ENCODE data around the gene SERPINB1. TPM values are rescaled to one million over a fixed set of nuclear protein-coding genes. Genes with fewer than 3 reads are reported as not detected.
"Not testable (repeated sequence)": the region's sequence is repeated elsewhere in the genome, so short reads cannot be mapped to it uniquely, and the experiment has no call there.

Gene SERPINB1
- total RNA-seq, 4 donors from 2014 or later: 284 to 1,204 (median 702) TPM

DNA sequence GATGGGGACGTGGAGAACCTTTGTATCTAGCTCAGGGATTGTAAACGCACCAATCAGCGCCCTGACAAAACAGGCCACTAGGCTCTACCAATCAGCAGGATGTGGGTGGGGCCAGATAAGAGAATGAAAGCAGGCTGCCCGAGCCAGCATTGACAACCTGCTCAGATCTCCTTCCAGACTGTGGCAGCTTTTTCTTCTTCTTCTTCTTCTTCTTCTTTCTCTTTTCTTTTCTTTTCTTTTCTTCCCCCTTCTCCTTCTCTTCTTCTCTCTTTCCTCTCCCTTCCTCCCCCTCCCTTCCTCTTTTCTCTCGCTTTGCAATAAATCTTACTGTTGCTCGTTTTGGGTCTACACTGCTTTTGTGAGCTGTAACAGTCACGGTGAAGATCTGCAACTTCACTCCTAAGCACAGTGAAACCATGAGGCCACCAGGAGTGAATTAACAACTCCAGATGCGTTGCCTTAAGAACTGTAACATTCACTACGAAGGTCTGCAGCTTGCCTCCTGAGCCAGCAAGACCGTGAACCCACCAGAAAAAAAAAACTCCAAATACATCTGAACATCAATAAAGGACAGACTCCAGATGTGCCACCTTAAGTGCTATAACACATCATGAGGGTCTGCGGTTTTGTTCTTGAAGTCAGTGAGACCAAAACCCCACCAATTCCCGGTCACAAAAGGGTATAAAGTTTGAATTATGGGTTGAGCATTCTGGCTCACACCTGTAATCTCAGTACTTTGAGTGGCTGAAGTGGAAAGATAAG, 19.6 kb upstream of the SERPINB1 start:
- intact Hi-C loops (cut with DNase I): no loop called here

DNA sequence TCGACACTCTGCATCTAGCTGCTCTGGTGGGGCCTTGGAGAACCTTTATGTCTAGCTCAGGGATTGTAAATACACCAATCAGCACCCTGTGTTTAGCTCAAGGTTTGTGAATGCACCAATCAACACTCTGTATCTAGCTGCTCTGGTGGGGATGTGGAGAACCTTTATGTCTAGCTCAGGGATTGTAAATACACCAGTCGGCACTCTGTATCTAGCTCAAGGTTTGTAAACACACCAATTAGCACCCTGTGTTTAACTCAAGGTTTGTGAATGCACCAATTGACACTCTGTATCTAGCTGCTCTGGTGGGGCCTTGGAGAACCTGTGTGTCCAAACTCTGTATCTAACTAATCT, 19.0 kb upstream of the SERPINB1 start:
- WGBS, 2 donors: 92 to 100% methylated on average over 1 to 2 of the region's 2 CpGs
- H3K9me3 ChIP-seq: not testable (repeated sequence)

More for the DNA sequence above, 19.6 kb upstream of the SERPINB1 start:
- Histone ChIP-seq H3K27ac (no peak overlapping the region), H3K4me1 (peaks cover 7 to 32% (median 17%) of the 10 kb centered on the region in 3 donors), H3K4me3 (no peak overlapping the region), H3K9me3 (no peaks in the 10 kb centered on the region), H3K36me3 (no peaks in the 10 kb centered on the region), H3K27me3 (no peaks in the 10 kb centered on the region)
- TF ChIP-seq, protein P1, sequence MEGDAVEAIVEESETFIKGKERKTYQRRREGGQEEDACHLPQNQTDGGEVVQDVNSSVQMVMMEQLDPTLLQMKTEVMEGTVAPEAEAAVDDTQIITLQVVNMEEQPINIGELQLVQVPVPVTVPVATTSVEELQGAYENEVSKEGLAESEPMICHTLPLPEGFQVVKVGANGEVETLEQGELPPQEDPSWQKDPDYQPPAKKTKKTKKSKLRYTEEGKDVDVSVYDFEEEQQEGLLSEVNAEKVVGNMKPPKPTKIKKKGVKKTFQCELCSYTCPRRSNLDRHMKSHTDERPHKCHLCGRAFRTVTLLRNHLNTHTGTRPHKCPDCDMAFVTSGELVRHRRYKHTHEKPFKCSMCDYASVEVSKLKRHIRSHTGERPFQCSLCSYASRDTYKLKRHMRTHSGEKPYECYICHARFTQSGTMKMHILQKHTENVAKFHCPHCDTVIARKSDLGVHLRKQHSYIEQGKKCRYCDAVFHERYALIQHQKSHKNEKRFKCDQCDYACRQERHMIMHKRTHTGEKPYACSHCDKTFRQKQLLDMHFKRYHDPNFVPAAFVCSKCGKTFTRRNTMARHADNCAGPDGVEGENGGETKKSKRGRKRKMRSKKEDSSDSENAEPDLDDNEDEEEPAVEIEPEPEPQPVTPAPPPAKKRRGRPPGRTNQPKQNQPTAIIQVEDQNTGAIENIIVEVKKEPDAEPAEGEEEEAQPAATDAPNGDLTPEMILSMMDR (IDR thresholded peaks at IDR 0.05): no peak
- peak in 1 of 4 donors; percentile 14 for TF ChIP-seq POLR2A (IDR thresholded peaks at IDR 0.05)
- WGBS, 2 donors: 58 to 70% methylated on average over 9 to 10 of the region's 12 CpGs
- DNase-seq: no peak

GRCh38 chr6:2859798-2860705, 18.4 kb upstream of the SERPINB1 start:
- H3K27ac ChIP-seq: peak overlapping the region in 1 of 4 donors; percentile 85
- WGBS, 2 donors: 92 to 99% methylated on average over 6 to 16 of the region's 42 CpGs
- intact Hi-C loops (cut with DNase I): not testable (repeated sequence)

More for the DNA sequence above, 19.0 kb upstream of the SERPINB1 start:
- intact Hi-C loops (cut with DNase I); H3K4me3 ChIP-seq; H3K27ac ChIP-seq; DNase-seq; H3K36me3 ChIP-seq; H3K27me3 ChIP-seq: not testable (repeated sequence)
- H3K4me1 ChIP-seq: peaks cover 7 to 26% (median 14%) of the 10 kb centered on the region in 3 donors

DNA sequence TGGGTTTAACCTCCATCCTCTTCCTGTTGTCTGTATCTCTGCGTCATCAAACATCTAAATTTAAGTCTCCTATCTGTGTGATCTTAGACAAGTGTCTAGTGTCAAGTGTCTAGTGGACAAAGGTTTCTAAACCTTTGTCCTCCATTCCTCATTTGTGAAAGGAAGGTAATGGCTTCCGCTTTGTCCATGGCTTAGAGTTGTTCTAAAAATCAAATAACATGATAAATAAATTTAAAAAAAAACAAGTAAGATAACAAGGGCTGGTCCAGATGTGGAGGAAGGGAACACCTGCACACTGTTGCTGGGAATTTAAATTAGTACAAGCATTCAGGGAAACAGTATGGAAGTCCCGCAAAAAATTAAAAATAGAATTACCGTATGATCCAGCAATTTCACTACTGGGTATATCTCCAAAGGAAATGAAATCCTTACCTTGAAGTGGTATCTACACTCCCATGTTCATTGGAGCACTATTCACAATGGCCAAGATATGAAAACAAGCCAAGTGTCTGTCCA, 17.6 kb upstream of the SERPINB1 start:
- H3K36me3 ChIP-seq: no peaks in the 10 kb centered on the region
- peak overlapping the region; percentile 49 to 89 (median 78) for H3K27ac ChIP-seq
- peaks cover 7 to 36% (median 13%) of the 10 kb centered on the region in 3 donors for H3K4me1 ChIP-seq
- H3K4me3 ChIP-seq: no peak overlapping the region
- H3K9me3 ChIP-seq: no peaks in the 10 kb centered on the region
- intact Hi-C loops (cut with DNase I): no loop called here
- TF ChIP-seq, protein P1 (IDR thresholded peaks at IDR 0.05): no peak
- TF ChIP-seq POLR2A (IDR thresholded peaks at IDR 0.05): no peak
- 77 to 82% methylated on average over 4 of the region's 4 CpGs for WGBS, 2 donors
- H3K27me3 ChIP-seq: no peaks in the 10 kb centered on the region
- DNase-seq: no peak

More at GRCh38 chr6:2859798-2860705, 18.4 kb upstream of the SERPINB1 start:
- not testable (repeated sequence) for H3K27me3 ChIP-seq, DNase-seq, H3K4me3 ChIP-seq, H3K9me3 ChIP-seq, H3K36me3 ChIP-seq
- peaks cover 7 to 28% (median 11%) of the 10 kb centered on the region in 3 donors for H3K4me1 ChIP-seq

DNA sequence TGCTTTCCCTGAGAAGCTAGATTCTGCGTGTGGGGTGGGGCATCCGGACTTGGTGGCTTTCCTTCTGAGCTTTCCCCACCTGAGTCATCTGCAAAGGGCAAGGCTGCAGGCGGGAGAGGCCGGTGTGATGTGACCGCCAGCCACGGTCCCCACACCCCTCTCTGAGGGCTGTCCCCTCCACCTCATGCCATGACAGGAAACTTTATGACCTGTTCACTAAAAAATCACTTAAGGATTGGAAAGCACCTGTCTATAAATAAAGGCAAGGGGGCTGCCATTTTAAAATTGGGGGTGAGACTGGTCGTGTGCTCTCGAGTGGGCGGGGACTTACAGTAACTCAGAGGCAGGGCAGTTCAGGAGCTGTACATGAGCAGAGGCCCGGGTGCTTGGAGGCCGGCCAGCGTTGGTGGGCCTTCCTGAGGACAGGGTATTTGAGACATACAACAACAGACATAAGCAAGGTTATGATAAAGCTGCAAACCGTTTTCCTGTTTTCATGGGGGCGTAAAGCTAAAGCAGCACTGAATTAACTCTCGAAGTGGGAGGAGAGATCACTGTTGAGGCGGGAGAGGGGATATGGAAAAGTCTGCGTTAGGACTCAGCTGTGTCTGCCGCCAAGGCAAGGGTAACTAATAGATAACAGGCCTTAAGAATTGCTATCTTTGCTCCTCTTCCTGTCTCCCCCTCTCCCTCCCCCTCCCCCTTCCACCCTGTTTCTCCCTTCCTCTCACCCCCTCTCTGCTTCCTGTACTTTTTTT, 16.1 kb upstream of the SERPINB1 start:
- peak overlapping the region in 1 of 4 donors; percentile 42 for H3K4me3 ChIP-seq
- no peaks in the 10 kb centered on the region for H3K9me3 ChIP-seq
- intact Hi-C loops (cut with DNase I): no loop called here
- WGBS, 2 donors: 36 to 37% methylated on average over 14 to 18 of the region's 18 CpGs
- no peaks in the 10 kb centered on the region for H3K27me3 ChIP-seq
- peak overlapping the region; percentile 14 to 89 (median 78) for H3K27ac ChIP-seq
- DNase-seq: no peak
- H3K4me1 ChIP-seq: peaks cover 7 to 49% (median 21%) of the 10 kb centered on the region in 3 donors
- no peaks in the 10 kb centered on the region for H3K36me3 ChIP-seq
- TF ChIP-seq, protein P1 (IDR thresholded peaks at IDR 0.05): no peak
- TF ChIP-seq POLR2A (IDR thresholded peaks at IDR 0.05): no peak

Measured in esophagus squamous epithelium (tissue), 5 donors.